Fibroblast of pulmonary artery (primary cell): ENCODE measurements around the gene CAMK2B.
A peak's percentile ranks its signal among the peaks of the same experiment; 100 is the strongest.
"Not testable (repeated sequence)": the region's sequence is repeated elsewhere in the genome, so short reads cannot be mapped to it uniquely, and the experiment has no call there.

ENCODE experiments used
- DNase-seq: peaks from one replicate; pipeline ENCODE4 v3.0.0-alpha.2; 2010; ENCODE audit warnings: low read depth
- H3K4me3 ChIP-seq: replicated peaks from 2 replicates; pipeline ENCODE4 v1.5.1; 2011; ENCODE audit warnings: low read depth, mild to moderate bottlenecking, control low read depth, low read length, moderate library complexity
- CTCF ChIP-seq: IDR thresholded peaks from 2 replicates; pipeline ENCODE4 v1.5.1; 2011; ENCODE audit warnings: mild to moderate bottlenecking, control low read depth, low read length, inconsistent platforms; ENCODE audit errors: missing control alignments

The CAMK2B gene

GRCh38 chr7:44184206-44184872 lies 141.1 kb downstream of the CAMK2B start:
- peak; percentile 71 for DNase-seq
- no peak overlapping the region for H3K4me3 ChIP-seq
- TF ChIP-seq CTCF: no peak

- DNase-seq: no peak
- no peak overlapping the region for H3K4me3 ChIP-seq
- TF ChIP-seq CTCF: no peak
Measured at GRCh38 chr7:44183386-44183785, 142.0 kb downstream of the CAMK2B start.

- TF ChIP-seq CTCF: no peak
- H3K4me3 ChIP-seq: no peak overlapping the region
- DNase-seq: no peak
Measured at GRCh38 chr7:44182827-44183226, 142.6 kb downstream of the CAMK2B start.

- H3K4me3 ChIP-seq: no peak overlapping the region
- TF ChIP-seq CTCF: no peak
- DNase-seq: no peak
Measured at GRCh38 chr7:44180631-44181030, 144.8 kb downstream of the CAMK2B start.

- no peak for TF ChIP-seq CTCF
- DNase-seq: peak; percentile 47
- H3K4me3 ChIP-seq: no peak overlapping the region
Measured at GRCh38 chr7:44177570-44178131, 147.7 kb downstream of the CAMK2B start.

GRCh38 chr7:44176486-44176885 lies 148.9 kb downstream of the CAMK2B start:
- no peak for DNase-seq
- no peak overlapping the region for H3K4me3 ChIP-seq
- TF ChIP-seq CTCF: no peak

GRCh38 chr7:44175730-44176129 lies 149.7 kb downstream of the CAMK2B start:
- no peak for DNase-seq
- H3K4me3 ChIP-seq: no peak overlapping the region
- no peak for TF ChIP-seq CTCF

- not testable (repeated sequence) for DNase-seq, H3K4me3 ChIP-seq
Measured at GRCh38 chr7:44174694-44174948, 150.8 kb downstream of the CAMK2B start.
